WTC11 (cell line): ENCODE measurements around the gene SPHK1. TPM values are rescaled to one million over a fixed set of nuclear protein-coding genes. Genes with fewer than 3 reads are reported as not detected.

Source experiments
- ATAC-seq: fragments of 200-7000 bp; cut with Tn5 transposase; 2 replicates; pipeline ENCODE4 v1.10.0; 2021; ENCODE audit warnings: mild to moderate bottlenecking, moderate library complexity
- CTCF ChIA-PET: fragments of 300-600 bp; sonication (Branson Sonifier 250); formaldehyde crosslinking; loops from one replicate; lab custom pipeline; 2021; ENCODE audit warnings: antibody characterized with exemption; lab: Charles Lee
- POLR2A ChIA-PET: fragments of 350-600 bp; sonication (Branson Sonifier 250); formaldehyde crosslinking; loops from one replicate; lab custom pipeline; 2021; ENCODE audit warnings: antibody characterized with exemption; lab: Charles Lee
- DNase-seq: peaks from one replicate; pipeline ENCODE4 v3.0.0; 2021; ENCODE audit warnings: low spot score
- H3K27ac Mint-ChIP-seq: 2 replicates; pipeline ENCODE4 v1.8.0; 2021; ENCODE audit warnings: mixed read lengths
- H3K27me3 Mint-ChIP-seq: 2 replicates; pipeline ENCODE4 v1.8.0; 2021; ENCODE audit warnings: low read depth, mild to moderate bottlenecking, moderate library complexity, mixed read lengths
- H3K36me3 Mint-ChIP-seq: 2 replicates; pipeline ENCODE4 v1.8.0; 2021; ENCODE audit warnings: mixed read lengths
- H3K4me1 Mint-ChIP-seq: 2 replicates; pipeline ENCODE4 v1.8.0; 2022; ENCODE audit warnings: mixed read lengths
- H3K4me3 Mint-ChIP-seq: 2 replicates; pipeline ENCODE4 v1.8.0; 2021; ENCODE audit warnings: mild to moderate bottlenecking, moderate library complexity, mixed read lengths
- H3K9me3 Mint-ChIP-seq: 2 replicates; pipeline ENCODE4 v1.8.0; 2021; ENCODE audit warnings: mixed read lengths
- HMGA2 ChIP-seq: fragments of 250-450 bp; sonication (Bioruptor Pico); IDR thresholded peaks from 2 replicates; pipeline ENCODE4 v1.4.0; 2021; ENCODE audit warnings: mild to moderate bottlenecking, moderate library complexity
- HMGXB4 ChIP-seq: sonication (generic); formaldehyde crosslinking; IDR thresholded peaks from 2 replicates; pipeline ENCODE4 v1.8.1; 2023; ENCODE audit warnings: mild to moderate bottlenecking, moderate library complexity, missing genetic modification reagents
- IRF2 ChIP-seq: sonication (generic); formaldehyde crosslinking; IDR thresholded peaks from 2 replicates; pipeline ENCODE4 v1.8.0; 2022; ENCODE audit warnings: low read depth, missing genetic modification reagents, borderline replicate concordance
- NFE2L1 ChIP-seq: sonication (generic); formaldehyde crosslinking; IDR thresholded peaks from 2 replicates; pipeline ENCODE4 v1.8.1; 2023; ENCODE audit warnings: missing genetic modification reagents
- PRRX2 ChIP-seq: fragments of 250-450 bp; sonication (Bioruptor Pico); IDR thresholded peaks from 2 replicates; pipeline ENCODE4 v1.8.0; 2021; ENCODE audit warnings: mild to moderate bottlenecking
- ZNF219 ChIP-seq: sonication (generic); formaldehyde crosslinking; IDR thresholded peaks from 2 replicates; pipeline ENCODE4 v1.8.0; 2023; ENCODE audit warnings: missing genetic modification reagents, mild to moderate bottlenecking, borderline replicate concordance
- ZNF263 ChIP-seq: sonication (generic); formaldehyde crosslinking; IDR thresholded peaks from 2 replicates; pipeline ENCODE4 v1.8.1; 2022; ENCODE audit warnings: low read depth, mild to moderate bottlenecking, moderate library complexity, missing genetic modification reagents
- ZNF416 ChIP-seq: fragments of 250-450 bp; sonication (Bioruptor Pico); IDR thresholded peaks from 2 replicates; pipeline ENCODE4 v1.9.0; 2021; ENCODE audit warnings: mild to moderate bottlenecking, inconsistent platforms
- ZNF671 ChIP-seq: fragments of 250-450 bp; sonication (Bioruptor Pico); IDR thresholded peaks from 2 replicates; pipeline ENCODE4 v1.8.0; 2021; ENCODE audit warnings: mild to moderate bottlenecking
- total RNA-seq: library from RNA; stranded (reverse); gene quantifications from 3 replicates; pipeline ENCODE4 v1.2.3, GENCODE V29; 2021
- TF ChIP-seq, protein P1 (sequence below): sonication (generic); formaldehyde crosslinking; IDR thresholded peaks from 2 replicates; pipeline ENCODE4 v1.8.1; 2023; ENCODE audit warnings: mild to moderate bottlenecking, missing genetic modification reagents, moderate library complexity
- TF ChIP-seq, protein P2 (sequence below): fragments of 250-450 bp; sonication (Bioruptor Pico); IDR thresholded peaks from 2 replicates; pipeline ENCODE4 v1.9.0; 2021; ENCODE audit warnings: moderate library complexity, mild to moderate bottlenecking, inconsistent platforms, borderline replicate concordance
- TF ChIP-seq, protein P3 (sequence below): sonication (generic); formaldehyde crosslinking; IDR thresholded peaks from 2 replicates; pipeline ENCODE4 v1.8.1; 2023; ENCODE audit warnings: mild to moderate bottlenecking, missing genetic modification reagents, moderate library complexity
- TF ChIP-seq, protein P4 (sequence below): sonication (generic); formaldehyde crosslinking; IDR thresholded peaks from 2 replicates; pipeline ENCODE4 v1.8.1; 2022; ENCODE audit warnings: missing genetic modification reagents, borderline replicate concordance
- TF ChIP-seq, protein P5 (sequence below): sonication (generic); formaldehyde crosslinking; conservative IDR thresholded peaks from 2 replicates; pipeline ENCODE4 v1.8.1; 2022; ENCODE audit warnings: mild to moderate bottlenecking, missing genetic modification reagents
- TF ChIP-seq, protein P6 (sequence below): fragments of 250-450 bp; sonication (Bioruptor Pico); IDR thresholded peaks from 2 replicates; pipeline ENCODE4 v2.1.2; 2022; ENCODE audit warnings: mild to moderate bottlenecking, moderate library complexity

Gene SPHK1
- total RNA-seq, 1 experiment from 2014 or later: 2.5 TPM

GRCh38 chr17:76388966-76389888 is 4.8 kb downstream of the SPHK1 start (continued):
- no peak for TF ChIP-seq NFE2L1

DNA sequence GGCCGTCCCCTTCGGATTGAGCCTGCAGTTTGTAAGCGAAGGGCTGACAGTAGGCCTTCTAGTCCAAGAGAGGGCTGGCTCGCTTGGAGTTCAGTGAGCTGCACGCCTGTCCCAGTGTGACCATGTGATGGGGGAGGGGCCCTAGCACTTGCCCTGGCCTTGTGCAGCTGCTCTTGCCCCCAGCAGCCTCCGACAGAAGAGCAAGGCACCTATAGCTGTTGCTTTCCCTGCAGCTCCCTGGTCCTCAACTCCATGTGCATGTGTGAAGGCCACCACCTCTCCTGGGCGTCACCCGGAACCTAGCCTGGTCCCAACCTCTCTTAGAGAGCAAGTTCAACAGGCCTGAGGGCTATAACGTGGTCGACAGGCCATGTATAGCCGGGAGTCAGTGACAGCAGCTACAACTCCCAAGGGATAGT is 5.6 kb downstream of the SPHK1 start:
- DNase-seq (peak; percentile 41), ATAC-seq (peak; percentile 20)
- ChIA-PET POLR2A (interaction anchor here (1.1 kb wide), 1 partner anchor 35 kb away, joined by 5 read pairs; no protein-coding TSS in a partner anchor), CTCF (interaction anchor here (0.5 to 10.6 kb wide), 23 partner anchors 7 to 1964 kb away, joined by 3 to 135 read pairs (median 4); partner anchors contain the start of gene PRPSAP1)
- peaks cover 21% of the 10 kb centered on the region for H3K27me3 Mint-ChIP-seq
- H3K4me3 Mint-ChIP-seq: no peak overlapping the region
- TF ChIP-seq ZNF671 (CRISPR knock-in tag): no peak
- TF ChIP-seq, protein P1, sequence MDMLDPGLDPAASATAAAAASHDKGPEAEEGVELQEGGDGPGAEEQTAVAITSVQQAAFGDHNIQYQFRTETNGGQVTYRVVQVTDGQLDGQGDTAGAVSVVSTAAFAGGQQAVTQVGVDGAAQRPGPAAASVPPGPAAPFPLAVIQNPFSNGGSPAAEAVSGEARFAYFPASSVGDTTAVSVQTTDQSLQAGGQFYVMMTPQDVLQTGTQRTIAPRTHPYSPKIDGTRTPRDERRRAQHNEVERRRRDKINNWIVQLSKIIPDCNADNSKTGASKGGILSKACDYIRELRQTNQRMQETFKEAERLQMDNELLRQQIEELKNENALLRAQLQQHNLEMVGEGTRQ (CRISPR knock-in tag): peak; percentile 44
- no peak for TF ChIP-seq NFE2L1
- TF ChIP-seq PRRX2 (CRISPR knock-in tag): no peak
- no peaks in the 10 kb centered on the region for H3K9me3 Mint-ChIP-seq
- peak overlapping the region; percentile 89 for H3K27ac Mint-ChIP-seq
- H3K36me3 Mint-ChIP-seq: peaks cover 23% of the 10 kb centered on the region
- peaks cover 26% of the 10 kb centered on the region for H3K4me1 Mint-ChIP-seq

GRCh38 chr17:76391200-76391715 is 6.8 kb downstream of the SPHK1 start:
- TF ChIP-seq PRRX2 (CRISPR knock-in tag): no peak
- TF ChIP-seq ZNF416 (CRISPR knock-in tag): no peak
- TF ChIP-seq ZNF219 (CRISPR knock-in tag): no peak
- TF ChIP-seq, protein P2, sequence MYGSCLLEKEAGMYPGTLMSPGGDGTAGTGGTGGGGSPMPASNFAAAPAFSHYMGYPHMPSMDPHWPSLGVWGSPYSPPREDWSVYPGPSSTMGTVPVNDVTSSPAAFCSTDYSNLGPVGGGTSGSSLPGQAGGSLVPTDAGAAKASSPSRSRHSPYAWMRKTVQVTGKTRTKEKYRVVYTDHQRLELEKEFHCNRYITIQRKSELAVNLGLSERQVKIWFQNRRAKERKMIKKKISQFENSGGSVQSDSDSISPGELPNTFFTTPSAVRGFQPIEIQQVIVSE (CRISPR knock-in tag): no peak
- TF ChIP-seq HMGA2 (CRISPR knock-in tag): no peak
- H3K36me3 Mint-ChIP-seq: peaks cover 25% of the 10 kb centered on the region
- DNase-seq: no peak
- POLR2A ChIA-PET: no interaction called here
- no peak overlapping the region for H3K27ac Mint-ChIP-seq
- no peaks in the 10 kb centered on the region for H3K9me3 Mint-ChIP-seq
- H3K4me1 Mint-ChIP-seq: peaks cover 24% of the 10 kb centered on the region
- H3K4me3 Mint-ChIP-seq: no peak overlapping the region
- no peak for ATAC-seq
- CTCF ChIA-PET: interaction anchor here (0.8 to 3.0 kb wide), 6 partner anchors 9 to 166 kb away, joined by 3 to 19 read pairs (median 5); partner anchors contain the start of gene QRICH2
- peaks cover 8% of the 10 kb centered on the region for H3K27me3 Mint-ChIP-seq

DNA sequence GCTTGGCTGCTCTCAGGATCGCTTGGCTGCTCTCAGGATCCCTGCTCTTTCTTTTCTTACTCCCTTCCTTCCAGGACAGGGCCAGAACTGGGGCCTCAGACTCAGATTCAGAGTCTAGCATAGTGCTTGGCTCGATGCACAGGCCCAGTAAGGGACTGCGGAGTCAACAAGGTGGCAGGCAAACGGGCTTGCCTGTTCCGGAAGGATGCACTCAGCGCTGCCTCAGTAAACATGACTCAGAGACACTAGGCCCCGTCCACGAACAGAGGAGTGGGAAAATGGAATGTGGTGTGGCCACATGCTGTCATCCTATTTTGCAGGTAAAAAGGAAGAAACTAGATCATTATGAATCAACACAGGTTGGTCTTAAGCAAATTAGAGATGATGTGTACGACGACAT is 9.8 kb downstream of the SPHK1 start:
- no peaks in the 10 kb centered on the region for H3K27me3 Mint-ChIP-seq
- H3K4me3 Mint-ChIP-seq: no peak overlapping the region
- peaks cover 39% of the 10 kb centered on the region for H3K36me3 Mint-ChIP-seq
- ATAC-seq: no peak
- ChIA-PET POLR2A (no interaction called here), CTCF (no interaction called here)
- peak overlapping the region; percentile 95 for H3K27ac Mint-ChIP-seq
- no peaks in the 10 kb centered on the region for H3K9me3 Mint-ChIP-seq
- TF ChIP-seq ZNF263: no peak
- TF ChIP-seq HMGA2 (CRISPR knock-in tag): no peak
- no peak for TF ChIP-seq ZNF671 (CRISPR knock-in tag)
- TF ChIP-seq, protein P3, sequence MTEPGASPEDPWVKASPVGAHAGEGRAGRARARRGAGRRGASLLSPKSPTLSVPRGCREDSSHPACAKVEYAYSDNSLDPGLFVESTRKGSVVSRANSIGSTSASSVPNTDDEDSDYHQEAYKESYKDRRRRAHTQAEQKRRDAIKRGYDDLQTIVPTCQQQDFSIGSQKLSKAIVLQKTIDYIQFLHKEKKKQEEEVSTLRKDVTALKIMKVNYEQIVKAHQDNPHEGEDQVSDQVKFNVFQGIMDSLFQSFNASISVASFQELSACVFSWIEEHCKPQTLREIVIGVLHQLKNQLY (CRISPR knock-in tag): no peak
- TF ChIP-seq IRF2 (CRISPR knock-in tag): no peak
- DNase-seq: no peak
- H3K4me1 Mint-ChIP-seq: peaks cover 16% of the 10 kb centered on the region

DNA sequence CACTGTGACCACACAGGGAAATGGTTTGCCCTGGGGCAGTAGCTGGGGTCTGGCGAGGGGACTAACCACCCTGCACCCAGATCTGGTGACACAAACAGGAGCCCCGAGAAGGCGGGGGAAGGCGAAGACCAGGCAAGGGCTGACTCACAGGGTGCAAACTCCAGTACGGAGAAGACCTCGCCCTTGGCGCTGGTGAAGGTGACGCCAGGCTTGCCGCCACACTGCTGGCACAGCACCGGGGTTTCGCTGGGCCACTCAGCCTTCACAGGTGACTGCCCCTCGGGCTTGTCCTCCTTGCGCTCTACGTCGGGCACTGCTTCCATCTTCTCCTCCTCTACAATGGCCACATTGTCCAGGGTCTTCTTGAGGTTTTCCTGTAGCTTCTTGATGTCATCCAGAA is 11.6 kb downstream of the SPHK1 start:
- Mint-ChIP-seq H3K36me3 (peaks cover 47% of the 10 kb centered on the region), H3K4me1 (no peaks in the 10 kb centered on the region), H3K4me3 (no peak overlapping the region), H3K9me3 (no peaks in the 10 kb centered on the region), H3K27me3 (no peaks in the 10 kb centered on the region), H3K27ac (no peak overlapping the region)
- DNase-seq (no peak), ATAC-seq (no peak)
- ChIA-PET POLR2A (no interaction called here), CTCF (interaction anchor here (3.3 to 4.9 kb wide), 4 partner anchors 11 to 63 kb away, joined by 36 to 135 read pairs (median 58); partner anchors contain the start of gene SPHK1)
- TF ChIP-seq, protein P4, sequence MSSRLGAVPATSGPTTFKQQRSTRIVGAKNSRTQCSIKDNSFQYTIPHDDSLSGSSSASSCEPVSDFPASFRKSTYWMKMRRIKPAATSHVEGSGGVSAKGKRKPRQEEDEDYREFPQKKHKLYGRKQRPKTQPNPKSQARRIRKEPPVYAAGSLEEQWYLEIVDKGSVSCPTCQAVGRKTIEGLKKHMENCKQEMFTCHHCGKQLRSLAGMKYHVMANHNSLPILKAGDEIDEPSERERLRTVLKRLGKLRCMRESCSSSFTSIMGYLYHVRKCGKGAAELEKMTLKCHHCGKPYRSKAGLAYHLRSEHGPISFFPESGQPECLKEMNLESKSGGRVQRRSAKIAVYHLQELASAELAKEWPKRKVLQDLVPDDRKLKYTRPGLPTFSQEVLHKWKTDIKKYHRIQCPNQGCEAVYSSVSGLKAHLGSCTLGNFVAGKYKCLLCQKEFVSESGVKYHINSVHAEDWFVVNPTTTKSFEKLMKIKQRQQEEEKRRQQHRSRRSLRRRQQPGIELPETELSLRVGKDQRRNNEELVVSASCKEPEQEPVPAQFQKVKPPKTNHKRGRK (CRISPR knock-in tag): no peak
- TF ChIP-seq, protein P5, sequence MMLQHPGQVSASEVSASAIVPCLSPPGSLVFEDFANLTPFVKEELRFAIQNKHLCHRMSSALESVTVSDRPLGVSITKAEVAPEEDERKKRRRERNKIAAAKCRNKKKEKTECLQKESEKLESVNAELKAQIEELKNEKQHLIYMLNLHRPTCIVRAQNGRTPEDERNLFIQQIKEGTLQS: no peak
- TF ChIP-seq, protein P6, sequence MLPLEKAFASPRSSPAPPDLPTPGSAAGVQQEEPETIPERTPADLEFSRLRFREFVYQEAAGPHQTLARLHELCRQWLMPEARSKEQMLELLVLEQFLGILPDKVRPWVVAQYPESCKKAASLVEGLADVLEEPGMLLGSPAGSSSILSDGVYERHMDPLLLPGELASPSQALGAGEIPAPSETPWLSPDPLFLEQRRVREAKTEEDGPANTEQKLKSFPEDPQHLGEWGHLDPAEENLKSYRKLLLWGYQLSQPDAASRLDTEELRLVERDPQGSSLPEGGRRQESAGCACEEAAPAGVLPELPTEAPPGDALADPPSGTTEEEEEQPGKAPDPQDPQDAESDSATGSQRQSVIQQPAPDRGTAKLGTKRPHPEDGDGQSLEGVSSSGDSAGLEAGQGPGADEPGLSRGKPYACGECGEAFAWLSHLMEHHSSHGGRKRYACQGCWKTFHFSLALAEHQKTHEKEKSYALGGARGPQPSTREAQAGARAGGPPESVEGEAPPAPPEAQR (CRISPR knock-in tag): no peak
- TF ChIP-seq HMGXB4 (CRISPR knock-in tag): no peak
